ENCODE results near the gene EIF4E2.

DNA sequence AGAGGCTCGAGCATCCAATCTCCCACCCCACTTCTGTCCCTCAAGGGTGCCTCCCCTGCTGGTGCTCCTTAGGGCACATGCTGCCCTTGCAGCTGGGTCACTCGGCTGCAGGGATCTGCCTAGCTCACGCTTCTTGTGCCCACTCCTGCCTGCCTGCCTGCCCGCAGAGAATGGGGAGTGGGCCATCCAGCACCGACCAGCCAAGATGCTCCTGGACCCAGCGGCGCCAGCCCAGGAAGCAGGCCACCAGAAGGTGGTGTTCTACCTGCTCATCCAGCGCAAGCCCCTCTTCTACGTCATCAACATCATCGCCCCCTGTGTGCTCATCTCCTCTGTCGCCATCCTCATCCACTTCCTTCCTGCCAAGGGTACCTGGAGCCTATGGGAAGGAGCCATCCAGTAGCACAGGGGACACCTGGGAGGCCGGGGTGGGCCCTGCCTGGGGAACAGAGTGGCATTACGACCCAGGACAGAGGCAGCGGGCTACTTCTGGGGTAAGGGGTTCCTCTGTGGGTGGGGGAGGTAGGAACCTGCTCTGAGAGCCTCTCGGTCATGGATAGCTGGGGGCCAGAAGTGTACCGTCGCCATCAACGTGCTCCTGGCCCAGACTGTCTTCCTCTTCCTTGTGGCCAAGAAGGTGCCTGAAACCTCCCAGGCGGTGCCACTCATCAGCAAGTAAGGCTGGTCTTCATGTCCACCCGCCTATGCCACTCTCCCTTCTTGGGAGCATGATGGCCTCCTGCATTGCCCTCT is 7.6 kb upstream of the EIF4E2 start:
- TF ChIP-seq GATA2 (IDR thresholded peaks at IDR 0.05; ENCODE audit: low read depth, low read length) = no peak
- TF ChIP-seq GATA3 (IDR thresholded peaks at IDR 0.05; ENCODE audit: low read depth, low read length) = no peak
